ENCODE results near the gene AQP2. TPM values are rescaled to one million over a fixed set of nuclear protein-coding genes. Genes with fewer than 3 reads are reported as not detected.

AQP2 gene
- total RNA-seq, 1 experiment from 2014 or later: 0.36 TPM

GRCh38 chr12:49947593-49948226, 2.8 kb upstream of the AQP2 start:
- Histone ChIP-seq H3K36me3 (ENCODE audit: control insufficient read depth, insufficient read depth, low read length) (no peaks in the 10 kb centered on the region), H3K4me1 (ENCODE audit: control insufficient read depth, insufficient read depth, low read length) (peaks cover 13% of the 10 kb centered on the region), H3K9me3 (ENCODE audit: control insufficient read depth, insufficient read depth, low read depth, low read length) (no peaks in the 10 kb centered on the region), H3K4me3 (ENCODE audit: low read depth in 2 of 2, low read length in 2 of 2) (no peak overlapping the region), H3K27ac (ENCODE audit: low read length) (peak overlapping the region; percentile 46; the same call in 1 of the 2 replicates), H3K27me3 (ENCODE audit: control insufficient read depth, insufficient read depth, low read length) (no peaks in the 10 kb centered on the region)
- intact Hi-C loops (cut with micrococcal nuclease; ENCODE audit: unreplicated experiment): loop anchor here (5.0 kb wide), 1 partner anchor 80 kb away; no protein-coding TSS in a partner anchor
- ATAC-seq (no peak), DNase-seq (ENCODE audit: low read depth, low spot score) (no peak)
- ChIA-PET POLR2A (no interaction called here), CTCF (no interaction called here)
- in situ Hi-C loops (cut with HindIII; ENCODE audit: low pct_unique_long_range_greater_than_20kb, low sequenced_read_pairs): no loop called here
- BruUV-seq (replicated peaks): no TSS peak
- no peak for TF ChIP-seq SIN3A (IDR thresholded peaks at IDR 0.05; ENCODE audit: borderline replicate concordance, insufficient read depth, low read depth, low read length)
- TF ChIP-seq CTCF (IDR thresholded peaks at IDR 0.05): no peak
- TF ChIP-seq REST (IDR thresholded peaks at IDR 0.05; ENCODE audit: insufficient read depth in 1 of 2, low read depth in 2 of 2, low read length in 1 of 2): no peak
- TF ChIP-seq TCF7L2 (IDR thresholded peaks at IDR 0.05; ENCODE audit: low read depth, low read length): no peak
- TF ChIP-seq POLR2AphosphoS5 (IDR thresholded peaks at IDR 0.05; ENCODE audit: low read depth, low read length): no peak

GRCh38 chr12:49948866-49949845, 1.4 kb upstream of the AQP2 start:
- Histone ChIP-seq H3K27me3 (ENCODE audit: control insufficient read depth, insufficient read depth, low read length) (no peaks in the 10 kb centered on the region), H3K4me3 (ENCODE audit: low read depth in 2 of 2, low read length in 2 of 2) (no peak overlapping the region), H3K4me1 (ENCODE audit: control insufficient read depth, insufficient read depth, low read length) (peaks cover 13% of the 10 kb centered on the region), H3K9me3 (ENCODE audit: control insufficient read depth, insufficient read depth, low read depth, low read length) (no peaks in the 10 kb centered on the region), H3K36me3 (ENCODE audit: control insufficient read depth, insufficient read depth, low read length) (no peaks in the 10 kb centered on the region), H3K27ac (ENCODE audit: low read length) (peak overlapping the region; percentile 31)
- ChIA-PET CTCF (interaction anchor here (0.5 to 0.6 kb wide), 2 partner anchors 29 to 142 kb away, joined by 3 to 5 read pairs; no protein-coding TSS in a partner anchor), POLR2A (interaction anchor here (0.7 kb wide), 1 partner anchor 124 kb away, joined by 3 read pairs; no protein-coding TSS in a partner anchor)
- intact Hi-C loops (cut with micrococcal nuclease; ENCODE audit: unreplicated experiment): loop anchor here (5.0 kb wide), 1 partner anchor 82 kb away; no protein-coding TSS in a partner anchor
- ATAC-seq (no peak), DNase-seq (ENCODE audit: low read depth, low spot score) (no peak)
- TF ChIP-seq REST (IDR thresholded peaks at IDR 0.05; ENCODE audit: insufficient read depth in 1 of 2, low read depth in 2 of 2, low read length in 1 of 2) (no peak), POLR2AphosphoS5 (IDR thresholded peaks at IDR 0.05; ENCODE audit: low read depth, low read length) (no peak), CTCF (IDR thresholded peaks at IDR 0.05) (no peak), TCF7L2 (IDR thresholded peaks at IDR 0.05; ENCODE audit: low read depth, low read length) (no peak), SIN3A (IDR thresholded peaks at IDR 0.05; ENCODE audit: borderline replicate concordance, insufficient read depth, low read depth, low read length) (no peak)
- in situ Hi-C loops (cut with HindIII; ENCODE audit: low pct_unique_long_range_greater_than_20kb, low sequenced_read_pairs): no loop called here
- BruUV-seq (replicated peaks): no TSS peak

Measured in Panc1 (cell line).